Measurements from ENCODE around the gene IGF2BP2.

GRCh38 chr3:185733980-185734724, 90.7 kb downstream of the IGF2BP2 start:
- TF ChIP-seq, protein P1, sequence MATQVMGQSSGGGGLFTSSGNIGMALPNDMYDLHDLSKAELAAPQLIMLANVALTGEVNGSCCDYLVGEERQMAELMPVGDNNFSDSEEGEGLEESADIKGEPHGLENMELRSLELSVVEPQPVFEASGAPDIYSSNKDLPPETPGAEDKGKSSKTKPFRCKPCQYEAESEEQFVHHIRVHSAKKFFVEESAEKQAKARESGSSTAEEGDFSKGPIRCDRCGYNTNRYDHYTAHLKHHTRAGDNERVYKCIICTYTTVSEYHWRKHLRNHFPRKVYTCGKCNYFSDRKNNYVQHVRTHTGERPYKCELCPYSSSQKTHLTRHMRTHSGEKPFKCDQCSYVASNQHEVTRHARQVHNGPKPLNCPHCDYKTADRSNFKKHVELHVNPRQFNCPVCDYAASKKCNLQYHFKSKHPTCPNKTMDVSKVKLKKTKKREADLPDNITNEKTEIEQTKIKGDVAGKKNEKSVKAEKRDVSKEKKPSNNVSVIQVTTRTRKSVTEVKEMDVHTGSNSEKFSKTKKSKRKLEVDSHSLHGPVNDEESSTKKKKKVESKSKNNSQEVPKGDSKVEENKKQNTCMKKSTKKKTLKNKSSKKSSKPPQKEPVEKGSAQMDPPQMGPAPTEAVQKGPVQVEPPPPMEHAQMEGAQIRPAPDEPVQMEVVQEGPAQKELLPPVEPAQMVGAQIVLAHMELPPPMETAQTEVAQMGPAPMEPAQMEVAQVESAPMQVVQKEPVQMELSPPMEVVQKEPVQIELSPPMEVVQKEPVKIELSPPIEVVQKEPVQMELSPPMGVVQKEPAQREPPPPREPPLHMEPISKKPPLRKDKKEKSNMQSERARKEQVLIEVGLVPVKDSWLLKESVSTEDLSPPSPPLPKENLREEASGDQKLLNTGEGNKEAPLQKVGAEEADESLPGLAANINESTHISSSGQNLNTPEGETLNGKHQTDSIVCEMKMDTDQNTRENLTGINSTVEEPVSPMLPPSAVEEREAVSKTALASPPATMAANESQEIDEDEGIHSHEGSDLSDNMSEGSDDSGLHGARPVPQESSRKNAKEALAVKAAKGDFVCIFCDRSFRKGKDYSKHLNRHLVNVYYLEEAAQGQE (IDR thresholded peaks at IDR 0.05; ENCODE audit: insufficient read depth in 1 of 2, low read depth in 2 of 2, low read length in 1 of 2), result no peak
- TF ChIP-seq, protein P2, sequence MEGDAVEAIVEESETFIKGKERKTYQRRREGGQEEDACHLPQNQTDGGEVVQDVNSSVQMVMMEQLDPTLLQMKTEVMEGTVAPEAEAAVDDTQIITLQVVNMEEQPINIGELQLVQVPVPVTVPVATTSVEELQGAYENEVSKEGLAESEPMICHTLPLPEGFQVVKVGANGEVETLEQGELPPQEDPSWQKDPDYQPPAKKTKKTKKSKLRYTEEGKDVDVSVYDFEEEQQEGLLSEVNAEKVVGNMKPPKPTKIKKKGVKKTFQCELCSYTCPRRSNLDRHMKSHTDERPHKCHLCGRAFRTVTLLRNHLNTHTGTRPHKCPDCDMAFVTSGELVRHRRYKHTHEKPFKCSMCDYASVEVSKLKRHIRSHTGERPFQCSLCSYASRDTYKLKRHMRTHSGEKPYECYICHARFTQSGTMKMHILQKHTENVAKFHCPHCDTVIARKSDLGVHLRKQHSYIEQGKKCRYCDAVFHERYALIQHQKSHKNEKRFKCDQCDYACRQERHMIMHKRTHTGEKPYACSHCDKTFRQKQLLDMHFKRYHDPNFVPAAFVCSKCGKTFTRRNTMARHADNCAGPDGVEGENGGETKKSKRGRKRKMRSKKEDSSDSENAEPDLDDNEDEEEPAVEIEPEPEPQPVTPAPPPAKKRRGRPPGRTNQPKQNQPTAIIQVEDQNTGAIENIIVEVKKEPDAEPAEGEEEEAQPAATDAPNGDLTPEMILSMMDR (IDR thresholded peaks at IDR 0.05), result peak; percentile 88
- peak; percentile 35; the same call in 1 of the 2 replicates for TF ChIP-seq POLR2AphosphoS5 (IDR thresholded peaks at IDR 0.05; ENCODE audit: low read depth, low read length)
- no peak for TF ChIP-seq SIN3A (IDR thresholded peaks at IDR 0.05; ENCODE audit: borderline replicate concordance, insufficient read depth, low read depth, low read length)
- TF ChIP-seq TCF7L2 (IDR thresholded peaks at IDR 0.05; ENCODE audit: low read depth, low read length), result no peak
